Endodermal cell (in vitro differentiated cells): ENCODE results near the gene NEK10. TPM values are rescaled to one million over a fixed set of nuclear protein-coding genes. Genes with fewer than 3 reads are reported as not detected.

Source experiments
- DNase-seq: peaks from one replicate; pipeline ENCODE4 v3.0.0-alpha.2; 2017
- H3K27ac ChIP-seq: 2 replicates; pipeline ENCODE4 v1.5.1; 2013; ENCODE audit warnings: mild to moderate bottlenecking, low read depth, low read length, moderate library complexity
- H3K27me3 ChIP-seq: 2 replicates; pipeline ENCODE4 v1.6.1; 2013; ENCODE audit warnings: mild to moderate bottlenecking, low read length, moderate library complexity; ENCODE audit not compliant: insufficient read depth, control insufficient read depth, poor library complexity, severe bottlenecking
- H3K36me3 ChIP-seq: 2 replicates; pipeline ENCODE4 v1.7.0; 2013; ENCODE audit warnings: mild to moderate bottlenecking, low read length, moderate library complexity; ENCODE audit not compliant: control insufficient read depth, insufficient read depth
- H3K4me1 ChIP-seq: one replicate; pipeline ENCODE4 v1.7.0; 2013; ENCODE audit warnings: low read length; ENCODE audit not compliant: control insufficient read depth, insufficient read depth
- H3K4me3 ChIP-seq: 2 replicates; pipeline ENCODE4 v1.5.1; 2013; ENCODE audit warnings: mild to moderate bottlenecking, low read length, moderate library complexity
- H3K9ac ChIP-seq: 2 replicates; pipeline ENCODE4 v1.6.1; 2013; ENCODE audit warnings: mild to moderate bottlenecking, low read length, moderate library complexity; ENCODE audit not compliant: poor library complexity, severe bottlenecking; ENCODE audit errors: extremely low read depth
- H3K9me3 ChIP-seq: 2 replicates; pipeline ENCODE4 v1.6.1; 2013; ENCODE audit warnings: mild to moderate bottlenecking, low read length, moderate library complexity; ENCODE audit not compliant: control insufficient read depth
- H3K27ac Mint-ChIP-seq: 2 replicates; pipeline ENCODE4 v1.8.0; 2020; ENCODE audit warnings: mixed read lengths
- H3K27me3 Mint-ChIP-seq: 2 replicates; pipeline ENCODE4 v1.8.0; 2021; ENCODE audit warnings: mild to moderate bottlenecking, mixed read lengths; ENCODE audit not compliant: insufficient read depth
- H3K36me3 Mint-ChIP-seq: 2 replicates; pipeline ENCODE4 v1.8.0; 2020; ENCODE audit warnings: low read depth, mixed read lengths
- H3K4me1 Mint-ChIP-seq: 2 replicates; pipeline ENCODE4 v1.8.0; 2020; ENCODE audit warnings: mixed read lengths
- H3K4me3 Mint-ChIP-seq: 2 replicates; pipeline ENCODE4 v1.8.0; 2020; ENCODE audit warnings: mild to moderate bottlenecking, moderate library complexity, mixed read lengths
- H3K9me3 Mint-ChIP-seq: 2 replicates; pipeline ENCODE4 v1.8.0; 2020; ENCODE audit warnings: mild to moderate bottlenecking, mixed read lengths
- WGBS, 2 experiments: methylation state at CpG; one replicate each; pipeline versions ENCODE4 v1.1.5 to v1.1.7; 2013; ENCODE audit warnings: missing lambda C conversion rate in 2 of 2, mixed read lengths in 1 of 2; ENCODE audit not compliant: insufficient coverage in 1 of 2, insufficient read length in 1 of 2; 5-methylcytosine and 5-hydroxymethylcytosine counted together
- total RNA-seq, 2 donors: library from RNA; stranded (reverse); fragmentation: NEBNext Ultra II Directional in 1 of 2; extraction: Animal tissue kit (Norgen Biotek cat#: 25700) in 1 of 2; gene quantifications; 2 replicates in 1 of 2; 3 replicates in 1 of 2; pipeline ENCODE4 v1.2.1, GENCODE V29; 2021
- TF ChIP-seq, protein P1 (sequence below): fragments of 200-600 bp; sonication (generic); conservative IDR thresholded peaks from 2 replicates; pipeline ENCODE4 v1.5.0; 2021; ENCODE audit warnings: antibody characterized with exemption, mild to moderate bottlenecking

Gene NEK10
- total RNA-seq, 2 donors from 2014 or later, result 1.3 to 2.4 TPM

DNA sequence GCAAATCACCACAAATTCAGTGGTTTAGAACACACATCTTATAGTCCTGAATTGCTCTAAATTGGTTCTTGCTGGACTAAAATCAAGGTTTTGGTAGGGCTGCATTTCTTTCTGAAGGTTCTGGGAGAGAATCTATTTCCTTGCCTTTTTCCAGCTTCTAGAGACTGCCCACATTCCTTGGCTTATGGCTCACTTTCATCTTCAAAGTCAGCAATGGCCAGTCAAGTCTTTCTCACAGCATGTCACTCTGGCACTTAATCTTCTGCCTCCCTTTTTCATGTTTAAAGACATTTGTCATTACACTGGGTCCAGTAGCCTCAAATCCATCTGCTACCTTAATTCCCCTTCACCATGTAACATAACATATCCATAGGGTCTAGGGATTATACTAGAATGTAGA is 149.0 kb downstream of the NEK10 start:
- TF ChIP-seq, protein P1, sequence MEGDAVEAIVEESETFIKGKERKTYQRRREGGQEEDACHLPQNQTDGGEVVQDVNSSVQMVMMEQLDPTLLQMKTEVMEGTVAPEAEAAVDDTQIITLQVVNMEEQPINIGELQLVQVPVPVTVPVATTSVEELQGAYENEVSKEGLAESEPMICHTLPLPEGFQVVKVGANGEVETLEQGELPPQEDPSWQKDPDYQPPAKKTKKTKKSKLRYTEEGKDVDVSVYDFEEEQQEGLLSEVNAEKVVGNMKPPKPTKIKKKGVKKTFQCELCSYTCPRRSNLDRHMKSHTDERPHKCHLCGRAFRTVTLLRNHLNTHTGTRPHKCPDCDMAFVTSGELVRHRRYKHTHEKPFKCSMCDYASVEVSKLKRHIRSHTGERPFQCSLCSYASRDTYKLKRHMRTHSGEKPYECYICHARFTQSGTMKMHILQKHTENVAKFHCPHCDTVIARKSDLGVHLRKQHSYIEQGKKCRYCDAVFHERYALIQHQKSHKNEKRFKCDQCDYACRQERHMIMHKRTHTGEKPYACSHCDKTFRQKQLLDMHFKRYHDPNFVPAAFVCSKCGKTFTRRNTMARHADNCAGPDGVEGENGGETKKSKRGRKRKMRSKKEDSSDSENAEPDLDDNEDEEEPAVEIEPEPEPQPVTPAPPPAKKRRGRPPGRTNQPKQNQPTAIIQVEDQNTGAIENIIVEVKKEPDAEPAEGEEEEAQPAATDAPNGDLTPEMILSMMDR, result no peak
- Mint-ChIP-seq H3K9me3 (no peaks in the 10 kb centered on the region), H3K36me3 (no peaks in the 10 kb centered on the region), H3K4me1 (no peaks in the 10 kb centered on the region), H3K27ac (no peak overlapping the region), H3K4me3 (no peak overlapping the region), H3K27me3 (no peaks in the 10 kb centered on the region)
- H3K4me1 ChIP-seq, result no peaks in the 10 kb centered on the region
- H3K36me3 ChIP-seq, result no peaks in the 10 kb centered on the region
- H3K4me3 ChIP-seq, result no peak overlapping the region
- H3K9ac ChIP-seq, result no peak overlapping the region
- no peak overlapping the region for H3K27ac ChIP-seq
- no peaks in the 10 kb centered on the region for H3K27me3 ChIP-seq
- no peaks in the 10 kb centered on the region for H3K9me3 ChIP-seq
- no peak for DNase-seq

DNA sequence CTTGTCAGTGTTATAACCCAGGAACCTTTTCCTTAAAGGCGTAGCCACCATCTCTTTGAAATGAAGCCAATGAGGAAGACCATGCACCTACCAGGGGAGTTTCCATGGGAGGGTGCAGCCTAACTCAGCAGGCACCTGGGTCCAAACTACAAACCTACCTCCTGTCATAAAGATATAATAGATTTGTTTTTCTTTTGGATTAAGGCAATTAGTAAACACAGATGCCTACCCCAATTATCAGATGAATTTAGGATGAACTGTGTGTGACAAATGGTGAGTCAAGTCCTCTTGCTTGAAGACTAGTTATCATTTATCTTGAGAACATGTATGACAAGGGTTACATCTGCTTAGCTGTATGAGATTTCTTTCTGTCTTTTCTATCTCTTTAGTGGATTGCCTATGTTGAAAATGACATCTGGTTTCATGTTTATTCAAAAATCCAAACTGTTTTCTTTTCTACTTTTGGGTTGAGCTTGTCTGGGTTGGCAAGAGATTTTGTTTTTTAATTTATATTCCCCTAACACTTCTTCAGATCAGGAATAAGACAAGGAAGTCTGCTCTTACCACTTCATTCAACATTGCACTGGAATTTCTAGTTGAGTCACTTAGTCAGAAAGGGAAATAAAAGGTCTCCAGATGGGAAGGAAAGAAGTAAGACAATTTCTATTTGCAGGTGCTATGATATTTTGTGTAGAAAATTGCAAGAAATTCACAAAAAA is 149.9 kb downstream of the NEK10 start:
- no peak overlapping the region for H3K27ac ChIP-seq
- H3K36me3 Mint-ChIP-seq, result no peaks in the 10 kb centered on the region

DNA sequence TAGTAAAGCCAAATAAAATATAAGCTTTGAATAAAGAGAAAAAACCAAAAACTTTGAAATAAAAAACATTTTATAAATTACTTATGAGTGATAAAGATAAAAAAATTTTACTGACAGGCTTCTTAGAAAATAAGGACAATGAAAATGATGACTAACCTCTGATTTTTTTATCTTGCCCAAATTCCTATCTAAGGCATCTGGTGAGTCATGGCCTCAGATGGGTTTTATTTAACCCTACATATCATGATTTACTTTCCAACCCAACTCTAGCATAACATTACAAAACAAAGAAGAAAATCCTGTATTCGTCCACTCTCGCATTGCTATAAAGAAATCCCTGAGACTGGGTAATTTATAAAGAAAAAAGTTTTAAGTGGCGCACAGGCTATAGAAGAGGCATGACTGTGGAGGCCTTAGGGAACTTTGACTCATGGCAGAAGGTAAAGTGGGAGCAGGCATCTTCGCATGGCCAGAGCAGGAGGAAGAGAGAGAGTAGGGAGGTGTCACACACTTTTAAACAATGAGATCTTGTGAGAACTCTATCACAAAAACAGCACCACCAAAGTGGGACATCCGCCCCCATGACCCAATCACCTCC is 152.1 kb downstream of the NEK10 start:
- H3K9ac ChIP-seq, result no peak overlapping the region
- WGBS, 2 experiments, result 90 to 92% methylated on average over 2 to 5 of the region's 5 CpGs
- Mint-ChIP-seq H3K27ac (no peak overlapping the region), H3K4me3 (no peak overlapping the region), H3K4me1 (peaks cover 2% of the 10 kb centered on the region), H3K27me3 (no peaks in the 10 kb centered on the region), H3K9me3 (peaks cover 4% of the 10 kb centered on the region), H3K36me3 (no peaks in the 10 kb centered on the region)
- no peak overlapping the region for H3K27ac ChIP-seq
- no peaks in the 10 kb centered on the region for H3K4me1 ChIP-seq
- no peaks in the 10 kb centered on the region for H3K9me3 ChIP-seq
- no peak for DNase-seq
- TF ChIP-seq, protein P1, result no peak
- H3K36me3 ChIP-seq, result no peaks in the 10 kb centered on the region
- no peaks in the 10 kb centered on the region for H3K27me3 ChIP-seq
- H3K4me3 ChIP-seq, result no peak overlapping the region

More for the DNA sequence above, 149.9 kb downstream of the NEK10 start:
- TF ChIP-seq, protein P1, result no peak
- DNase-seq, result no peak
- H3K4me1 Mint-ChIP-seq, result peaks cover 2% of the 10 kb centered on the region
- H3K27me3 ChIP-seq, result no peaks in the 10 kb centered on the region
- no peak overlapping the region for H3K4me3 Mint-ChIP-seq
- H3K9me3 Mint-ChIP-seq, result no peaks in the 10 kb centered on the region
- H3K36me3 ChIP-seq, result no peaks in the 10 kb centered on the region
- H3K9ac ChIP-seq, result no peak overlapping the region
- H3K9me3 ChIP-seq, result no peaks in the 10 kb centered on the region
- H3K4me1 ChIP-seq, result no peaks in the 10 kb centered on the region
- H3K27ac Mint-ChIP-seq, result no peak overlapping the region
- no peaks in the 10 kb centered on the region for H3K27me3 Mint-ChIP-seq
- H3K4me3 ChIP-seq, result no peak overlapping the region
- WGBS, 2 experiments, result 92 to 100% methylated on average over 1 of the region's 1 CpG
